DMS53 treated with DMSO at 0.1 percent for 48 hours (cell line): ENCODE results near the gene ANKRD40CL.
A peak's percentile ranks its signal among the peaks of the same experiment; 100 is the strongest.

Experiments
- DNase-seq: peaks from one replicate; lab custom pipeline; 2025; ENCODE audit not compliant: unreplicated experiment; lab: John Stamatoyannopoulos, UW

The ANKRD40CL gene

GRCh38 chr17:50719144-50719923 is 48.0 kb downstream of the ANKRD40CL start, which contains the start of gene LUC7L3:
Gene LUC7L3, plus strand, starts transcription at chr17:50719603. Its CDS starts 130 bp downstream, at chr17:50719733.
- DNase-seq: peak; percentile 96

GRCh38 chr17:50715471-50715870 is 51.8 kb downstream of the ANKRD40CL start:
- DNase-seq: no peak

DNA sequence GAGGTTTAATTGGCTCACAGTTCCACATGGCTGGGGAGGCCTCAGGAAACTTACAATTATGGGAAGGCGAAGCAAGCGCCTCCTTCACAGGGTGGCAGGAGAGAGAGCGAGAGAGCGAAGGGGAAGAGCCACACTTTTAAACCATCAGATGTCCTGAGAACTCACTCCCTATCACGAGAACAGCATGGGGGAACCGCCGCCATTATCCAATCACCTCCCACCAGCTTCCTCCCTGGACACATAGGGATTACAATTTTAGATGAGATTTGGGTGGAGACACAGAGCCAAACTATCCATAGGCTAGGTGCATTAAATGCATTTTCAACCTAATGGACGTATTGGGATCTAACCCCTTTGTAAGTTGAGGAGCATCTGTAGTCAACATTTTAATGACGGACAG is 54.7 kb downstream of the ANKRD40CL start:
- DNase-seq: no peak
